LHCN-M2 (cell line): ENCODE data around the gene LCE3B. TPM values are rescaled to one million over a fixed set of nuclear protein-coding genes. Genes with fewer than 3 reads are reported as not detected.

ENCODE experiments used
- DNase-seq: peaks from one replicate; pipeline ENCODE4 v3.0.0-alpha.2; 2012; ENCODE audit warnings: low read depth
- total RNA-seq: library from RNA; depleted of rRNA; stranded (reverse); fragments of >200 nt; gene quantifications from 2 replicates; pipeline ENCODE4 v1.2.3, GENCODE V29; 2014; rRNA removed

The LCE3B gene
- total RNA-seq, 1 experiment from 2014 or later = not detected

DNA sequence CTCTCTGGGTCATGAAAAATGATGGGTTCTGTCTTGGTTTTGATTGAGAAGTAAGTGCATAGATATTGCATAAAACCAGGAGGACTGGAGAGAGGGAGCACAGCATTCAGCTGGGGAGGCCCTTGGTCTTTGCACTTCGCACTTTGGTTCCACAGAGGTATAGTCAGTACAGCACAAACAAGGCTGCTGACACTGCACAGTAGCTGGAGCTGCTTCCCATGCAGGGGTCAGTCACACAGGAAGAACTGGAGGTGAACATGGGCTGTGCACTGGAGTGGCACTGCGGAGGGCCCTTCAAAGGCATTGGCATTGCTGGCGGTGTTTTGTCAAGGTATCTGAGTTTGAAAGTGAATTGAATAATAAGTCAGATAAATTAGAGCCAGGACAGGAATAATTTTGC is 45.0 kb downstream of the LCE3B start:
- DNase-seq = no peak

DNA sequence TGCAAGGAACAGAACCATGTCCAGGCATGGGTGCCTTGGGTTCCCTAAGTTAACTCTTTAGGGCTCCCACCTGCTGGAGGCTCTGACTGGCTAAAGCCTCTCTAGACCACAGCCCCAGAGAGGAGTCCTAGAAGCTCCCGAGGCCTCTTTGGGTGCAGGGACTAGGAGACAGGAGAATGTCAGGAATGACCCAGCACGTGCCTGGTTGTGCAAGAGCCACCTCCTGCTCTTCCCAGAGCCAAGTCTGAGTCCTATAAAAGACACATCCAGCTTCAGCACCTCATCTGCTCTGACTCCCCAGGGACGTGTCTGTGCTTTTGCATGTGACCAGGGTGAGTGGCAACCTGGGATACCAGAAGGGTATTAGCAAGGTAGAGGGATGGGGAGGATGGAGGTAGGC is 49.5 kb downstream of the LCE3B start, which contains the start of gene LCE2D:
TSS of gene LCE2D (plus strand) at position 283 of the 400 bp plus-strand sequence. CDS start 726 bp downstream, outside the sequence.
- DNase-seq = no peak

Other genes with a start within 250 kb of the LCE3B start
- gene CRNN, start 199.5 kb upstream of the LCE3B start, total RNA-seq = not detected in 2 replicates
- gene LCE5A, start 103.0 kb upstream of the LCE3B start, total RNA-seq = not detected in 2 replicates
- not detected in 2 replicates for gene CRCT1, start 99.3 kb upstream of the LCE3B start, total RNA-seq
- not detected in 2 replicates for gene LCE3E, start 47.0 kb upstream of the LCE3B start, total RNA-seq
- 0.32 and 0.69 TPM in 2 replicates for gene LCE3D, start 33.3 kb upstream of the LCE3B start, total RNA-seq
- gene LCE3C, start 13.6 kb upstream of the LCE3B start, total RNA-seq = not detected in 2 replicates
- gene LCE3A, start 9.3 kb downstream of the LCE3B start, total RNA-seq = not detected in 2 replicates
- not detected in 2 replicates for gene LCE2D, start 49.6 kb downstream of the LCE3B start, total RNA-seq
- not detected in 2 replicates for gene LCE2C, start 61.5 kb downstream of the LCE3B start, total RNA-seq
- not detected in 2 replicates for gene LCE2B, start 72.3 kb downstream of the LCE3B start, total RNA-seq
- gene LCE2A, start 84.5 kb downstream of the LCE3B start, total RNA-seq = not detected in 2 replicates
- gene LCE4A, start 94.3 kb downstream of the LCE3B start, total RNA-seq = not detected in 2 replicates
- gene KPRP, start 144.2 kb downstream of the LCE3B start, total RNA-seq = 0.13 TPM in 1 of 2 replicates, not detected in the other
- gene LCE1F, start 161.3 kb downstream of the LCE3B start, total RNA-seq = not detected in 2 replicates
- gene LCE1E, start 172.4 kb downstream of the LCE3B start, total RNA-seq = not detected in 2 replicates
- gene LCE1D, start 182.9 kb downstream of the LCE3B start, total RNA-seq = not detected in 2 replicates
- not detected in 2 replicates for gene LCE1C, start 192.8 kb downstream of the LCE3B start, total RNA-seq
- not detected in 2 replicates for gene LCE1B, start 198.2 kb downstream of the LCE3B start, total RNA-seq
- gene LCE1A, start 213.7 kb downstream of the LCE3B start, total RNA-seq = not detected in 2 replicates
- not detected in 2 replicates for gene LCE6A, start 229.0 kb downstream of the LCE3B start, total RNA-seq
- not detected in 2 replicates for gene LCE7A, start 246.2 kb downstream of the LCE3B start, total RNA-seq